NCI-H446 (cell line): ENCODE measurements around the gene EIF4EBP3.

Source experiments
- DNase-seq, 2 experiments: peaks; one replicate each; lab custom pipeline; 2025; lab: John Stamatoyannopoulos, UW

Gene EIF4EBP3

GRCh38 chr5:140547508-140548299, at the start of gene EIF4EBP3:
Gene EIF4EBP3, plus strand, starts transcription at chr5:140547662. Its CDS starts 76 bp downstream, at chr5:140547738.
- no peak for DNase-seq

GRCh38 chr5:140497897-140498296, 49.6 kb upstream of the EIF4EBP3 start:
- DNase-seq, result no peak

DNA sequence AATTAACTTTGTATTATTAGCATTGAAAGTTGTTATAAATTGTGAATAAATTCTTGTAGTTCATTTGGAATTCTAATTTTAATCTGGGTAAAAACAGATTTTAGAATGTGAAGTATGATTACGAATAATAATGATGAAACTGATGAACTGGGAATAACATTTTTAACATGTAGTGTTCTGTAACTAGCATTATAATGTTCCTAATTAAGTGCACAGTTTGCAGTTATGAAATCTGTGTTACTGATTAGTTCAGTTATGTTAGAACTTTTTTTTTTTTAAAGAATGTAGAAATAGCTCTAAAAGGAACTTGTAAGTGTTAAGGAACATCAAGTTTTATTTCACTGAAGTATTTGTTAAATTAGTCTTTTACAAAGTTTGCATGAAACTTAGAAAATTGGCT, 48.9 kb upstream of the EIF4EBP3 start:
- DNase-seq, result no peak

- no peak for DNase-seq
Measured at GRCh38 chr5:140502834-140503233, 44.6 kb upstream of the EIF4EBP3 start.

DNA sequence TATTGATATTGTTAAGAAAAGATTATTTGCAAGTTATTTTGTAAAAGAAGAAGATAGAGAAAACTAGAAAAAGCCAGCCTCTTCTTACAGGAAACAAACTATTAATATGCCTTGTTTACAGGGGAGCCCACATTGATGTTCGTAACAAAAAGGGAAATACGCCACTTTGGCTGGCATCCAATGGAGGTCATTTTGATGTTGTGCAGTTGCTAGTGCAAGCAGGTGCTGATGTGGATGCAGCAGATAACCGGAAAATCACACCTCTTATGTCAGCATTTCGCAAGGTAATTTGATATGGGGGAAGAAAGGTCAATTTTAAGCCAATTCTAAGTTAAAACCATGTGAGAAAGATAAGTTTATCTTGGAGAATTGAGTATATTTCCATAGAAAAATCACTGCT, 37.6 kb upstream of the EIF4EBP3 start:
- no peak for DNase-seq

DNA sequence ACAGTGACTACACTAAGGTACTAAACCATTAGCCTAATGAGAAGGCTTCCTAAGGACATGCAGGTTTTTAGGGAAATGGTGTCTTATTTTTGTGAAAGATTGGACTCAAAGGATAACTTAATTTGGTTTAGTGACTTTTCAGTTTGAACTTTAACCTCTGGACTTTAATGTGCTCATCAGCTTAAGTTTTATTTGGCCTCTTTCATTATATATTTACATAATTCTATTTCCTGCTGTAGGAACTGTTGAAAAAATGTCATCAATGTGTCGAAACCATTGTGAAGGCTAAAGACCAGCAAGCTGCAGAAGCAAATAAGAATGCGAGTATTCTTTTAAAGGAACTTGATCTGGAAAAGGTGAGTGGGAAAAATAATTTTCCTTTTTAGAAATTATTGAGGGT, 34.3 kb upstream of the EIF4EBP3 start:
- no peak for DNase-seq

- DNase-seq, result no peak
Measured at GRCh38 chr5:140524003-140524402, 23.5 kb upstream of the EIF4EBP3 start.

- DNase-seq, result no peak
Measured at GRCh38 chr5:140540227-140540626, 7.2 kb upstream of the EIF4EBP3 start.

GRCh38 chr5:140542972-140543371, 4.5 kb upstream of the EIF4EBP3 start:
- no peak for DNase-seq

GRCh38 chr5:140544986-140545385, 2.5 kb upstream of the EIF4EBP3 start:
- no peak for DNase-seq

GRCh38 chr5:140545606-140546005, 1.9 kb upstream of the EIF4EBP3 start:
- DNase-seq, result no peak

DNA sequence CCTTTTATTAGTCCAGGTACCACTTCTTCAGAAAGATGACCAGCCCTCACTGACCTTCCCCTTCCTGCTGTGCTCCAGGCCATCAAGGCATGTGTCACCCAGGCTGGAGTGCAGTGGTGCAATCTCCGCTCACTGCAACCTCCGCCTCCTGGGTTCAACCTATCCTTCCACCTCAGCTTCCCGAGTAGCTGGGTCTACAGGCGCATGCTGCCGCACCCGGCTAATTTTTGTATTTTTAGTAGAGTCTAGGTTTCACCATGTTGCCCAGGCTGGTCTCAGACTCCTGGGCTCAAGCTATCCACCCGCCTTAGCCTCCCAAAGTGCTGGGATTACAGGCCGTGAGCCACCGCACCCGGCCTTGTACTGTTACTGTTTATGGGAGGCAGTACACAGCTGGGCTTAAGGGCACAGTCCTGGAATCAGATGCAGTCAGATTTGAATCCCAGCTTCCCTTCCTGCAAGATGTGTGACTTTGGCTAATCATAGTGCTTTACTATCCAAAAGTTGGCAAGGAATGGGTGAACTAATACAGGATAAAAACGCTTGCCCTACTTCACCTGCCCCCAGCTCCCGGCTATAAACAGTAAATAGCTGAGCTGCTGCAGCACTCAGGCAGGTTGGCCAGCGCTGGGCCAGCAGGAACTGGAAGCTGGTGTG, 483 bp upstream of the EIF4EBP3 start:
- DNase-seq, result no peak

- DNase-seq, result no peak
Measured at GRCh38 chr5:140548300-140548688, 832 bp downstream of the EIF4EBP3 start.

DNA sequence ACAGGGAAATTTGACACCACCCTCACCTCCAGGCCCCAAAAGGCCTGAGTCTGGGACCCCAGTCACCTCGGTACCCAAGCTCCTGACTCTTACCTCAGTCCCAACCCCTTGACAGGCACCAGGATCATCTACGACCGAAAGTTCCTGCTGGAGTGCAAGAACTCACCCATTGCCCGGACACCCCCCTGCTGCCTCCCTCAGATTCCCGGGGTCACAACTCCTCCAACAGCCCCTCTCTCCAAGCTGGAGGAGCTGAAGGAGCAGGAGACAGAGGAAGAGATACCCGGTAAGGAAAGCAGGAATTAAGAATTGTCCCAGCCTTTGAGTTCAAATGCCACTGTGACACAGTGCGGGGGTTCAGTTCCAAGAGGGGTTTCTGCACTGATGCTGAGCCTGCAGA, 1.3 kb downstream of the EIF4EBP3 start:
- no peak for DNase-seq

- no peak for DNase-seq
Measured at GRCh38 chr5:140549237-140550144, 2.0 kb downstream of the EIF4EBP3 start.

GRCh38 chr5:140550147-140551079, 3.0 kb downstream of the EIF4EBP3 start:
- no peak for DNase-seq

GRCh38 chr5:140551872-140552271, 4.4 kb downstream of the EIF4EBP3 start:
- no peak for DNase-seq

DNA sequence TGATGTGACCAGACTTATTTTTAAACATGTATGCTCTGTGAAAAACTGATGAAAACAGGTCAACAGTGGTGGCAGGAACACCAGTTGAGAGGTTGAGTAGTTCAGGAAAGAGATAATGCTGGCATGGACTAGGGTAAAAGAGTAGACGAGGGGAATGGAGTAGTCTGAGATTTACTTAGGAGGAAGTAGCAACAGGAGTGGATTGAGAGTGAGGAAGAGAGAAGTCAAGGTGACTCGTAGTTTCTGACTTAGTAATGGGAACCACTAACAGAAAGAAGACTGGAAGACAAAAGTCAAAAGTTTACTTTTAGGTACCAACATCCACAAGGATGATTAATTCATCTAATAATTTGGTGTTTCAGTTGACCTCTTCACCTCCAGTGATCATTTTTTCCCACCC, 6.2 kb downstream of the EIF4EBP3 start:
- DNase-seq, result no peak

DNA sequence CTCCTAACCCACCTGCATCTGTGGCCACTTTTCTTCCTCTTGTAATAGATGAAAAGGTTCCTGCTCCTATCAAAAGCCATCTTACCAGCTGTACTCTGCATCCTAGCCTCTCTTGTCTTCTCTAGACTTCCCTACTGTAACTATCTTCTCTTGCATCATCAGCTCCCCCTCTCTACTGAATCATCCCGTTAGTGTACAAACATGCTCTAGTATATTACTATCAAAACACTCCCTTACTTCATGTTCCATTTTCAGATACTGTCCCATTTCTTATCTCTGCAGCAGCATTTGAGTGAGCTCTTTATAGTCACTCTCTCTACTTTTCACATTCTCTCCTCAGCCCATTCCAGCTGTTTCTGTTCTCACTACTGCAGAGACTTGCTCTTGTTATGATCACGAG, 7.0 kb downstream of the EIF4EBP3 start:
- DNase-seq, result no peak

GRCh38 chr5:140555747-140556312, 8.4 kb downstream of the EIF4EBP3 start:
- DNase-seq, result no peak

DNA sequence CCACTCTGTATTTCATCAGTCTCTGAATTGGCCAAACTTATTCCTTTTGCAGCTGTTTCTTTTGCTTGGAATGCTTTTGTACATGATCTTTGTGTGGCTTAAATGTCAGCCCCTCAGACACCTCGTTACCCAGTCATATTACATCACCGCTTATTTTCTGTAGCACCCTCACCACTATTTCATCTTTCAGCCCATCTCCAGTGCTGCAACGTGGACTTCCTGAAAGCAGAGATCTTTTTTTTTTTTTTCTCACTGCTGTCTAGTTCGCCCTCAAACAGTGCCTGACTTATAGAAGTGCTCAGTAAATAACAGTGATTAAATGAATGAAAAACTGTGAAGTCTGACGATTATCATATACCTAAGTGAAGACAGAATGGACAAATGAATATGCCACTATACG, 9.0 kb downstream of the EIF4EBP3 start:
- DNase-seq, result no peak
